ENCODE data around the gene DEGS1. TPM values are rescaled to one million over a fixed set of nuclear protein-coding genes. Genes with fewer than 3 reads are reported as not detected.
A peak's percentile ranks its signal among the peaks of the same experiment; 100 is the strongest.

DEGS1 gene
- total RNA-seq (2014; rRNA removed; shearing (Covaris generic)) (59.8 and 67.9 TPM in 2 replicates), polyA plus RNA-seq (2016; fragmentation: Nextera tagmentation; extraction: Ambion mirVana) (42.5 and 45.7 TPM in 2 replicates)
- long read RNA-seq, transcript DEGS1-201 (3 exons, 2,101 nt) = major isoform, 24 of 29 reads
- long read RNA-seq, partial matches to known transcripts = 0 of 29 reads
- long read RNA-seq, other reads (novel, unspliced or antisense) = 5 of 29 reads

DNA sequence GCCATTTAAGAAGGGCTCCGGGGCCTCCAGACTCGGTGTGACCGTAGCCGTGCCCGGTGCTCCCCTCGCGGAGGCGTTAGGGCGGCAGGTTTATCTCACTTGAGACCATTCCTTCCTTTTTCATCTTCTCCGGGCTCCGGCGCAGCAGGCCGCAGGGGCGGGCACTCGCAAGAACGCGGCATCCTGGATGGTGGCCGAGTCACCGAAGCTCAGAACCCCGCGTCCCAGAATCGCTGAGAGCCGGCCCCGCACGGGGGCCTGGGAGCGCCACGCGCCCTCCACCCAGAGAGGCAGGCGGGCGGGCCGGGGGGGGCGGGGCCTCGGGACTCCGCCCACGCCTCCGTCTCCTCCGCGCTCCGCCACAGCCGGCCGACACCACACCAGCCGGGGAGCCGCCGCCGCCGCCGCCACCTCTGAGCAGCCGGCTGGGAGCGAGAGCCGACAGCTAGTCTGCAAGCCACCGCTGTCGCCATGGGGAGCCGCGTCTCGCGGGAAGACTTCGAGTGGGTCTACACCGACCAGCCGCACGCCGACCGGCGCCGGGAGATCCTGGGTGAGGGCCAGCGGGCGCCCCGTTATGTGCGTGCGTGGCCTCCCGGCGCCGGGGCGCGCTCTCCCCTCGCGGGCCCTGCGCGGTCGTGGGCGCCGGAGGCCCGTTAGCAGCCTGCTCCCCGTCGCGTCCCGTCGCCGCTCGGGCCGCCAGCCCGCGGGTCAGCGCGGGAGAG lies at the start of gene DEGS1:
Gene DEGS1, plus strand, starts transcription at position 375 of the 725 bp plus-strand sequence. Its CDS starts 97 bp downstream, at position 472.
- H3K27ac ChIP-seq (ENCODE audit: low read depth) = peak within 1 kb of the TSS; percentile 92; the same call in 1 of the 2 replicates
- peak; percentile 83 for ATAC-seq
- H3K79me2 ChIP-seq (replicated peaks; ENCODE audit: insufficient read depth) = peaks cover 44% of the 10 kb centered on the region
- no peaks in the 10 kb centered on the region for H3K27me3 ChIP-seq (ENCODE audit: insufficient read depth)
- DNase-seq (ENCODE audit: low spot score) = peak; percentile 92
- Mint-ChIP-seq H3K36me3 (ENCODE audit: low read depth) (peaks cover 22% of the 10 kb centered on the region), H3K4me1 (peaks cover 20% of the 10 kb centered on the region), H3K27ac (peak within 1 kb of the TSS; percentile 20; the same call in 1 of the 2 replicates), H3K27me3 (ENCODE audit: insufficient read depth, low read depth, poor library complexity) (peaks cover 11% of the 10 kb centered on the region), H3K4me3 (peak within 1 kb of the TSS; percentile 84), H3K9me3 (no peaks in the 10 kb centered on the region)
- H3K36me3 ChIP-seq (ENCODE audit: insufficient read depth) = no peaks in the 10 kb centered on the region; the same call in 1 of the 2 replicates
- H4K20me1 ChIP-seq (replicated peaks; ENCODE audit: insufficient read depth) = peaks cover 3% of the 10 kb centered on the region
- H2AFZ ChIP-seq = peak within 1 kb of the TSS; percentile 96
- H3K4me1 ChIP-seq (ENCODE audit: insufficient read depth) = peaks cover 15% of the 10 kb centered on the region; the same call in 1 of the 2 replicates
- peak within 1 kb of the TSS; percentile 94 for H3K4me3 ChIP-seq
- TF ChIP-seq, protein P1, sequence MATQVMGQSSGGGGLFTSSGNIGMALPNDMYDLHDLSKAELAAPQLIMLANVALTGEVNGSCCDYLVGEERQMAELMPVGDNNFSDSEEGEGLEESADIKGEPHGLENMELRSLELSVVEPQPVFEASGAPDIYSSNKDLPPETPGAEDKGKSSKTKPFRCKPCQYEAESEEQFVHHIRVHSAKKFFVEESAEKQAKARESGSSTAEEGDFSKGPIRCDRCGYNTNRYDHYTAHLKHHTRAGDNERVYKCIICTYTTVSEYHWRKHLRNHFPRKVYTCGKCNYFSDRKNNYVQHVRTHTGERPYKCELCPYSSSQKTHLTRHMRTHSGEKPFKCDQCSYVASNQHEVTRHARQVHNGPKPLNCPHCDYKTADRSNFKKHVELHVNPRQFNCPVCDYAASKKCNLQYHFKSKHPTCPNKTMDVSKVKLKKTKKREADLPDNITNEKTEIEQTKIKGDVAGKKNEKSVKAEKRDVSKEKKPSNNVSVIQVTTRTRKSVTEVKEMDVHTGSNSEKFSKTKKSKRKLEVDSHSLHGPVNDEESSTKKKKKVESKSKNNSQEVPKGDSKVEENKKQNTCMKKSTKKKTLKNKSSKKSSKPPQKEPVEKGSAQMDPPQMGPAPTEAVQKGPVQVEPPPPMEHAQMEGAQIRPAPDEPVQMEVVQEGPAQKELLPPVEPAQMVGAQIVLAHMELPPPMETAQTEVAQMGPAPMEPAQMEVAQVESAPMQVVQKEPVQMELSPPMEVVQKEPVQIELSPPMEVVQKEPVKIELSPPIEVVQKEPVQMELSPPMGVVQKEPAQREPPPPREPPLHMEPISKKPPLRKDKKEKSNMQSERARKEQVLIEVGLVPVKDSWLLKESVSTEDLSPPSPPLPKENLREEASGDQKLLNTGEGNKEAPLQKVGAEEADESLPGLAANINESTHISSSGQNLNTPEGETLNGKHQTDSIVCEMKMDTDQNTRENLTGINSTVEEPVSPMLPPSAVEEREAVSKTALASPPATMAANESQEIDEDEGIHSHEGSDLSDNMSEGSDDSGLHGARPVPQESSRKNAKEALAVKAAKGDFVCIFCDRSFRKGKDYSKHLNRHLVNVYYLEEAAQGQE (IDR thresholded peaks at IDR 0.05; ENCODE audit: unreplicated experiment) = no peak
- peak; percentile 83 for TF ChIP-seq POLR2AphosphoS5 (IDR thresholded peaks at IDR 0.05; ENCODE audit: low read depth)
- peak; percentile 21; the same call in 1 of the 2 replicates for TF ChIP-seq CREB1 (CRISPR knock-in tag; IDR thresholded peaks at IDR 0.05; ENCODE audit: low read depth)
- no peaks in the 10 kb centered on the region for H3K9me2 ChIP-seq (ENCODE audit: insufficient read depth)
- H3K4me2 ChIP-seq = peak within 1 kb of the TSS; percentile 99
- H3F3A ChIP-seq (replicated peaks; ENCODE audit: low read depth) = peaks cover 20% of the 10 kb centered on the region

DNA sequence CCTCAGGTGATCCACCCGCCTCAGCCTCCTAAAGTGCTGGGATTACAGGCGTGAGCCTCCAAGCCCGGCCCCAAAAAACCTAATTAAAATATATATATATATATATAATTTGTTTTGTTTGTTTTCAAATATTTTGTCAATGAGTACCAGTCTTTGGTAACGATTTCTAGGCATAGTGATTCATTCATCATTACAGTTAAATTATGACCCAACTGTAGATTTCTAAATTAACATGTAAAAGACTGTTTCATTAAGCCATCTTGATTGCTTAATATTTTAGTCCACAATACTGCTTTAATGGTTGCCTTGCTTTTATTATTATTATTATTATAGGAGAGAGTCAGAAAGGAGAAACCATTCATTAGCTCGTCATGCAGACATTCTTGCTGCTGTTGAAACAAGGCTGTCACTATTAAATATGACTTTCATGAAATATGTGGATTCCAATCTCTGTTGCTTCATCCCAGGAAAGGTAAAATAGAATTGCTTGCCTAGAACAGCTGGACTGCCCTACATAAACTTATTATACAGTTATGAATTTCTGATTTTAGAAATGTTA lies 49.2 kb upstream of the DEGS1 start:
- Mint-ChIP-seq H3K27ac (no peak overlapping the region), H3K4me3 (no peak overlapping the region), H3K9me3 (no peaks in the 10 kb centered on the region), H3K27me3 (ENCODE audit: insufficient read depth, low read depth, poor library complexity) (no peaks in the 10 kb centered on the region), H3K36me3 (ENCODE audit: low read depth) (peaks cover 61% of the 10 kb centered on the region), H3K4me1 (no peaks in the 10 kb centered on the region)
- Histone ChIP-seq H2AFZ (no peak overlapping the region), H3K9me2 (ENCODE audit: insufficient read depth) (no peaks in the 10 kb centered on the region), H4K20me1 (replicated peaks; ENCODE audit: insufficient read depth) (peaks cover 19% of the 10 kb centered on the region), H3K4me1 (ENCODE audit: insufficient read depth) (no peaks in the 10 kb centered on the region), H3K79me2 (replicated peaks; ENCODE audit: insufficient read depth) (peaks cover 29% of the 10 kb centered on the region), H3K36me3 (ENCODE audit: insufficient read depth) (peaks cover 46% of the 10 kb centered on the region), H3K27ac (ENCODE audit: low read depth) (no peak overlapping the region), H3F3A (replicated peaks; ENCODE audit: low read depth) (peaks cover 8% of the 10 kb centered on the region; the same call in 1 of the 2 replicates), H3K4me2 (no peak overlapping the region), H3K4me3 (no peak overlapping the region), H3K27me3 (ENCODE audit: insufficient read depth) (no peaks in the 10 kb centered on the region)
- DNase-seq (ENCODE audit: low spot score) (no peak), ATAC-seq (no peak)
- no peak for TF ChIP-seq JUNB (IDR thresholded peaks at IDR 0.05; ENCODE audit: unreplicated experiment)
- no peak for TF ChIP-seq STAT1 (IDR thresholded peaks at IDR 0.05; ENCODE audit: unreplicated experiment)
- TF ChIP-seq NANOG (IDR thresholded peaks at IDR 0.05; ENCODE audit: borderline replicate concordance) = no peak
- no peak for TF ChIP-seq ETS1 (IDR thresholded peaks at IDR 0.05)
- no peak for TF ChIP-seq ZNF331 (CRISPR knock-in tag; IDR thresholded peaks at IDR 0.05; ENCODE audit: low read depth)
- TF ChIP-seq POLR2AphosphoS5 (IDR thresholded peaks at IDR 0.05; ENCODE audit: low read depth) = no peak
- TF ChIP-seq CTCF (conservative IDR thresholded peaks at IDR 0.05; ENCODE audit: low read depth in 2 of 2) = no peak

Data from GM23338 (cell line).